HG03175 (cell line): ENCODE results near the gene SLC25A13.
A peak's percentile ranks its signal among the peaks of the same experiment; 100 is the strongest.

Experiments used
- ATAC-seq: cut with Tn5 transposase; IDR thresholded peaks from one replicate; pipeline ENCODE4 v1.9.1; 2021; ENCODE audit warnings: mild to moderate bottlenecking, moderate library complexity; ENCODE audit not compliant: unreplicated experiment

The SLC25A13 gene

GRCh38 chr7:96104984-96105383 is 216.9 kb downstream of the SLC25A13 start:
- ATAC-seq, result no peak

DNA sequence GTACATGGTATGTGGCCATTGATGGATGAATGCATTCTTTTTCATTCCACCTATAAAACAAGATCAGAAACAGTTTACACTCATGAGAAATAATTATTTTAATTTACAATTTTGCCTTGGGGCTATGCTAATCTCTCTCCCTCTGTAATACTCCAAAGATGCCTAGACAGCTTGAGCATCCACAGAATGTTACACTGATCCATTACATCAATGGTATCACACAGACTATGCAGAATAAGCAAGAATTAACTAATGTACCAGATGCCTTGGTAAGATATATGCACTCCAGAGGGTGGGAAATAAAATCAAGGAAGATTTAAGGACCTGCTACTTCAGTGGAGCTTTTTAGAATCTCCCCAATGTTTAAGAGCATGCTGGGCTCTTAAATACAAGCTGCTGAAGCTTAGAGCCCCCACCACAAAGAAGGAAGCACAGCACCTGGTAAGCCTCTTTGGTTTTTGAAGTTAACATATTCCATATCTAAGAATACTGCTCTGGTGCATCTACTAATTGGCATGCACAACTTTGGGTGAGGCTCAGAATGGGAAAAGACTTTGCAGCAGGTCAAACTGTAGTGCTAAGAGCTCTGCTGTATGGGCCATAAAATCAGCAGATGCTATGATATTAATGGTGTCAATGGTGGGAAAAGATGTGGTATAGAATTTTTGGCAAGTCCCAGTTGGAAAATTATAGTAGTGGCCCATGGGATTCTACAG is 219.6 kb downstream of the SLC25A13 start:
- no peak for ATAC-seq

DNA sequence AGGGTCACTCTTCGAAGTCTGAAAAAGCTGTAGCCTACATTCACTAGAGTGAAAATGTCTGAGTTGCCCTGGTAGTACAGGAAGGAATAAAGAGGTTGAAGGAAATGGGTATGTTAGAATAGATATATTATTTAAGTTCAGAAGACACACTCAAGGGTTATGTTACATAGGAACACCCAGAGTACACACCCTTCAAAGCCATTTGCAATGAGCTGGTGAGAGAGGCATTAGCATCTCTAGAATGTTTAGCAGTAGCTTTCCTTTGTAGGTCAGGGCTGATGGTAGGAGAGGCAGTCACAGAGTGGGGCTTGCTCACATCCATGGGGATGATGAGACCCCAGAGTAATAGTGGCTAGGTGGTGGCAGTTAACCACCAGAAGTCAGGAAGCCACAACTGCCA is 221.2 kb downstream of the SLC25A13 start:
- ATAC-seq, result no peak

GRCh38 chr7:96097835-96098234 is 224.1 kb downstream of the SLC25A13 start:
- no peak for ATAC-seq

GRCh38 chr7:96093435-96093834 is 228.5 kb downstream of the SLC25A13 start:
- ATAC-seq, result no peak

GRCh38 chr7:96090756-96091155 is 231.1 kb downstream of the SLC25A13 start:
- no peak for ATAC-seq

- ATAC-seq, result no peak
Observed at GRCh38 chr7:96089511-96089910, 232.4 kb downstream of the SLC25A13 start.

DNA sequence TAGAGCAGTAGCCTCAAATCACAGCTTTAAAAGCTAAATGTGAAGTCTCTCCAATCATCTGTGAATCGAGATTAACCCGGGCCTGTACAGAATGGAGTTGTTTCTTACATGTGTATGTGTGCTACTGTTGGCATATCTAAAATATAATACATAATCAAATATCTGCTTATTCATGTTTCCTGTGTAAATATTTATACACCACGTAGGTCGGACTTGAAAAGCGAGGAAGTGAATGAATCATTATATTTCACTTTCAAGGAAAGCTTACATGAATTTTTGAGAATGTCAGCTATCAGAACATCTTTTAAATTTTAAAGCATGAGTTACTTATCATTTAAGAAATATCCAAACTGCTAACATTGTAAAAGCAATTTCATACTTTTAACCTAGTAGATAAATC is 233.3 kb downstream of the SLC25A13 start:
- no peak for ATAC-seq

DNA sequence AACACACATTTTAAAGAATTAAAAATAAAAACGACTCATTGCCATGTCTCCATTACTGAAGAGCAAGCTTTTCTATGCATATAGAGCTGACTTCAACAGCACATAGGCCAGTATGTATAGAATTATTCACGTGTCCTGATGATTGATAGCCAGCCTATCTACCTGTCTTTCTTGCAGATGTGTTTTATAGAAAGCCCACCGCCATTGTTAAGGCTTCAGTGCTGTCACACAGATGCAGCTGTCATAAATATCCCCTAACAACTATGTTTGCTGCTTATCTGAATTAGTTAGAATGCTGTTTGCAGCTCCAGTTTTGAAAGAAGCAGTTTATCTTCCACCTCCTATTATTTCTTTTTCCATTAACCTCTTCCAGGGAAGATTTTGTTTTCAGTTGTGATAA is 235.9 kb downstream of the SLC25A13 start:
- ATAC-seq, result no peak

DNA sequence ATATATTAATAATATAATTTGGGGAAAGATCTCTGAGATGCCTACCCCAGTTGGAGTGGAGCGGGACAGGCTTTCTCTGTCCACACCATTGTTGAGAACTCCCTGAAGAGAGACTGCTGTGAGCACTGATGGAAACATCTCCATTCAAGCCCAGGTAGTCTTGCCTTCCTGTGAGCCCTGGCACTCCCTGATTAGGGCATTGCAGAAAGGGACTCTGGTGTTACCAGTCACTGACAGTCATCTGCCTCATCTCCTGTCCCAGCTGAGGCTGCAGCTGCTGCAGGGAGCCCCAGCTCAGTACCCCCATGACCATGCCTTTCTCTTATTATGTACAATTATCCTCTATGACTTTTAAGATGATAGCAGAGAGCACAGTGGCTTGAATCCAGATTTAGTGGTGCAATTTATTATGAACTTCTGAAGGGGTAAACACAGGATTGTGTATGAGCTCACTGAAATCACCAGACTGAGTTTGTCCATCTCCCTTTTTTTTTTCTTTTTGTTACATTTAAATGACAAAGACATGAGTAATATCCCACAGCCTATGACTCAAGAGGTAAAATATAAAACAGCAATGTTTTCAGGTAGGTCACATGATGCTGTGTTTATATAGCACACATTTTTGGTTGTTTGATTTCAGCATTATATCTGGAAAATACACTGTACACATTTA is 236.9 kb downstream of the SLC25A13 start:
- no peak for ATAC-seq

GRCh38 chr7:96080027-96080426 is 241.9 kb downstream of the SLC25A13 start:
- ATAC-seq, result no peak

GRCh38 chr7:96076350-96076707 is 245.6 kb downstream of the SLC25A13 start:
- ATAC-seq, result no peak

- peak; percentile 91 for ATAC-seq
Observed at GRCh38 chr7:96075510-96076349, 246.2 kb downstream of the SLC25A13 start.

GRCh38 chr7:96074871-96075270 is 247.0 kb downstream of the SLC25A13 start:
- ATAC-seq, result no peak
